ENCODE data around the gene SLA2.

Gene SLA2

DNA sequence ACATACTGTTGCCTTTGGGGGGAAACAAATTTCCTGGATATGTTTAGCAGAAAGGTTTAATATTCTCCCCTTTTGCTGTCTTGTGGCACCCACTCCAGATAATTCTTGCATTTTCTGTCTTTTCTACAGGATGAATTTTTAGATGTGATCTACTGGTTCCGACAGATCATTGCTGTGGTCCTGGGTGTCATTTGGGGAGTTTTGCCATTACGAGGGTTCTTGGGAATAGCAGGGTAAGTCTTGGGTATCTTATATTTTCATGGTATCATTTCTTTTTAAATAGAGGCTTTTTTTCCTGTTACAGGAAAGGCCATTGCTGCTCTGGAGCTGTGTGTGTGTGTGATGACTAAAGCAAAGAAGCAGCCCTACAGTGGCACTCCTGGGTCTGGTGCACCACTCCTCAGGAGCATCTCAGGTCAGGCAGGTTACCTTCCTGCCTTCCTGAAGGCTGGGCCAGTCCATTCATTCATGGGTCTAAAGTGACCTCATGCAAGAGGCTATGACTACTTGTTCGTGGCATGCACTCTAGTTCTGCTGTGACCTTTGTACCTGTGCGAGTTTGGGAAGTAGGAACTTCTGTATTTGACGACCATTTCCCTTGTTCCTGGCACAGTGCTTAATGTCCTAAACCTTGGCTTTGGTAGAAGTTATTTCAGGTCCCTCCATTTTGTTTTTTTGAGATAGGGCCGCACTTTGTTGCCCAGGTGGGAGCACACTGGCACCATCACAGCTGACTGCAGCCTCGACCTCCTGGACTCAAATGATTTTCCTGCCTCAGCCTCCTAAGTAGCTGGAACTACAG is 38.2 kb downstream of the SLA2 start:
- DNase-seq (ENCODE audit: low spot score) = no peak

DNA sequence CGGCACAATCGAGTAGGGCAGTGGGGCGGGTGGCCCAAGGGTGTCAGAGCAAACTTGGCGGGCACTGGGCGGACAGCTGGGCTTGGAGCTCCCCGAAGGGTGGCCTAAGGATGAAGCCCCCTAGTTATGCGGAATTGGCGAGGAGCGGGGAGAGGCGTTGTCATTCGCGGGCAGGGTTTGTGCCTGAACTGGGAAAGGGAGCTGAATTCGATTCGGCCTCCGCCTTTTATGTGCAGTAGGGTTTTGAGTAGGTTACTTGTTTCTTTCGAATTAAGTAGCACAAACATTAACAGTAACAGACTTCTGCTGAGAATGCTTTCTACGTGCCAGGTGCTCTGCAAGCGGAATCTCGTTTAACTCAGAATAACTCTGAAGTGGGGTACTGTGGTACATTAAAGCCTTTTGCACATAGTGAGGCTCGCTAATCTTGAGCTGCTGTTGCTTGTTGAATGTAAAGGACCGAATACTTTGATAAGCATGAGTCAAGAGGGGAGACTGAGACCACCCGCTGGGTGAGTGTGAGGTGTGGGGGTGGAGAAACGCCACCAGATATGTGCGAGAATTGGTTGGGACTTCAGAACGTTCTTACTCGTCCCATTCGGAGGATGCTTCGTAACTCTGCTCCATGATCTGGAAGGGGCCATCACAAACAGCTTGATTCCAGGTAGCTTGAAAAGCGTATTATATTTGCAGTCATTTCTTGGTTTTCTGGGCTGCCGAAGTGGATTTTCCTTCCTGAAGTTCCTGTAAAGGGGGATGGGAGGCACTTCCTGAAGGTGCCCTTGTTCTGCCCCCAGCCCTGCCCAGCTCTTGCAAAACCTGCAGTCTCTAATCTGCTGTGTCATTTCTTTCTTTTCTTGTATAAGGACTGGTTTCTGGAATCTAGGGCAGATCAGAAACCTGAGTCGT is 39.6 kb downstream of the SLA2 start:
- DNase-seq (ENCODE audit: low spot score) = peak; percentile 42

DNA sequence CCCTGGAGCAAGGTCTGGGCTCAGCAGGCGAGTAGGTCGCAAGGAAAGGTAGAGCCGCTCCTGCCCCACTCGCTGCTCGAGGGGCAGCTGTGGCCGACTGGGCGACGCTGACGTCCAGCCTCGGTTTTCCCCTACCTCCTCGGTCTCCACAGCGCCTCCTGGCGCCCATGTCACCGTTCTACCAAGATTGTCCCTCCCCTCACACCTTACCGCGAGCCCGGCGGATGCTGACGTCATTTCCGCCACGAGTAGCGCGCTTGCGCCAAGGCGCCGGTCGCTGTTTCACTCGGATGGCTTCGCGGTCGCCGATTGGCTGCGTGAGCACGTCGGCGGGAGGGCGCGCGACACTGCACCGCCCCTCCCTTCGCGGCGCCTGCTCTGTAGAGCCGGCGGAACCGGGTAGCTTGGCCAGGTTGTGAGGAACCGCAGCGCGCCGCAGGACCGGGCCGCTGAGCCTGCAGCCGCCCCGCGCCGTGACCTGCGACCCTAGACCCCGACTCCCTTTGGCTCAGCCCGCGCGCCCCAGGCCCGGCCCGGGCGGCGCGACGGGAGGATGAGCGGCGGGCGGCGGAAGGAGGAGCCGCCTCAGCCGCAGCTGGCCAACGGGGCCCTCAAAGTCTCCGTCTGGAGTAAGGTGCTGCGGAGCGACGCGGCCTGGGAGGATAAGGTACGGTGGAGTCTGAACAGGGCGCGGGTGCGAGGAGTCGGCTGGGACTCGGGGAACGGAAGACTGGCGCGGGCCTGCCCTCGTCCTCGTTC is 40.4 kb downstream of the SLA2 start, which contains the start of gene RAB5IF:
Gene RAB5IF (plus strand): TSS at position 381 of the 759 bp plus-strand sequence. CDS start 173 bp downstream, at position 554.
- peak; percentile 99 for DNase-seq (ENCODE audit: low spot score)

DNA sequence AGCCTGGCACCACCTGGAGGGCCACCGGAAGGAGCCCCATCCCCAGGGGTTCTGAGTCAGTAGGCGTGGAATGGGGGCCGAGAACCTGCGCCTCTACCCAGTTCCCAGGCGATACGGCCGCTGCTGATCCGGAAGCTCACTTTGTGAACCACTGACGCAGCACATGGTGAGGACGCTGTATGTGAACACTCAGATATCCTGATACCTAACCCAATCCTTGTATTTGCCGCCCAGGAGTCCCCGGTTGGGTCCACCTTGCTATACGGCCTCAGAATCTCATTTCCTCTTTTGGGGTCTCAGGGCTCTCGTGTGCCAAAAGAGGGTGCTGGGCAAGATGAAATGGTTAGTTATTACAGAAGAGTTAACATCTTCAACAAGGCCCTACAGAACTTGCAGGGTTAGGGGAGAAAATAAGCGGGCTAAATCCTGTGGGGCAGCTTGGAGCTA is 41.0 kb downstream of the SLA2 start:
- DNase-seq (ENCODE audit: low spot score) = peak; percentile 90

DNA sequence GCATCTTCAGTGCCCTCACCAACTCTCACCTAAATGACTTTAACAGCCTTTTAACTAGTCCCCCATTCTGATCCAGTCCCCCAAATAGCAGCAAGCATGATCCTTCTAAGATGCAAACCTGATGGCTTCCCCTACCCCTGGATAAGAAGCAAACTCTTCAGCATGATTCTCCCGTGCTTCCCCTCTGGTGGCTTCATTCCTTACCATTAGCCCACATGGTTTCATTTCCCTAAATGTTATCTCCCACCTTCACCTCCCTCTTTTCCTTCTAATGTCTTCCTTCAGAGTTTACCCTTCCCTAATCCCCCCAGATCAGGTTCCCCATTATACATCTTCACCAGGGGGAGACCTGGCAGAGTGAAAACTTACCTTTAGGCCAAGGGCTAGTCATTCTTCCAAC is 44.5 kb downstream of the SLA2 start:
- DNase-seq (ENCODE audit: low spot score) = no peak

DNA sequence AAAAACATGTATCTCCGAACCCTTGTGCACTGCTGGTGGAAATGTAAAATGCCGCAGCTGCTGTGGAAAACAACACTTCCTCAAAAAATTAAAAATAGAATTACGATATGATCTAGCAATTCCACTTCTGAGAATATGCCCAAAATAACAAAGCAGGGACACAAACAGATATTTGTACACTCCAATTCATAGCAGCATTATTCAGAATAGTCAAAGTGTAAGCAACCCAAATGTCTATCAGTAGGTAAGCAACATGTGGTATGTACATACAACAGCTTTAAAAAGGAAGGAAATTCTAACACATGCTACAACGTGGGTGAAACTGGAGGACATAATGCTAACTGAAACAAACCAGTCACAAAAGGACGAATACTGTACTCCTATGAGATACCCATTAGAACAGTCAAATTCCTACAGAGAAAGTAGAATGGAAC is 46.1 kb downstream of the SLA2 start:
- peak; percentile 57 for DNase-seq (ENCODE audit: low spot score)

DNA sequence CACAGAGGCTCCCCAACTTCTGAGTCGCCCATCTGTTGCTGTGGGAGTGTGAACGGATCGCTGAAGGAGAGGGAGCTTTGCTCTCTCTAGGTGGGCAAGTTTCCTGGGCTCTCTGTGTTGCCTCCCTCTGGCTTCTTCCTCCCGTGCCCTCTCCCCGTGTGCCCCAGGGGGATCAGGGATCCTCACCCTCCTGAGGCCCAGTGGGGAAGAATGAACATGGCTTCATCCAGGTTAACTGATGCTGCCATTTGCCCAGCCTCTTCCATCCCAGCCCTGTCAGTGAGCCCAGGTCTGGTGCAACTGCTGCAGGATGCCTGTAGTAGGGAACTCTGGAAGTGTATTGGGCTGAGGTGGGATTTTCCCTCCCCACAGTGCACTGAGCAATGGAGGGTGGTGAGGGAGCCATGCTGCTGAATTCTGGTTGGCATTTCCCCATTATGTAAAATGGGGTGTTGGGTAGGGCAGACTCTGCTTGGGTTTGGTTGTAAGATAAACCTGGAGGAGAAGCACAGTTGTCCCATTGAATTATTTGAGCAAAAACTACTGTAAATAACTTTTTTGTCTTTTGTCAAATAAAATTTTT is 52.6 kb downstream of the SLA2 start:
- no peak for DNase-seq (ENCODE audit: low spot score)

DNA sequence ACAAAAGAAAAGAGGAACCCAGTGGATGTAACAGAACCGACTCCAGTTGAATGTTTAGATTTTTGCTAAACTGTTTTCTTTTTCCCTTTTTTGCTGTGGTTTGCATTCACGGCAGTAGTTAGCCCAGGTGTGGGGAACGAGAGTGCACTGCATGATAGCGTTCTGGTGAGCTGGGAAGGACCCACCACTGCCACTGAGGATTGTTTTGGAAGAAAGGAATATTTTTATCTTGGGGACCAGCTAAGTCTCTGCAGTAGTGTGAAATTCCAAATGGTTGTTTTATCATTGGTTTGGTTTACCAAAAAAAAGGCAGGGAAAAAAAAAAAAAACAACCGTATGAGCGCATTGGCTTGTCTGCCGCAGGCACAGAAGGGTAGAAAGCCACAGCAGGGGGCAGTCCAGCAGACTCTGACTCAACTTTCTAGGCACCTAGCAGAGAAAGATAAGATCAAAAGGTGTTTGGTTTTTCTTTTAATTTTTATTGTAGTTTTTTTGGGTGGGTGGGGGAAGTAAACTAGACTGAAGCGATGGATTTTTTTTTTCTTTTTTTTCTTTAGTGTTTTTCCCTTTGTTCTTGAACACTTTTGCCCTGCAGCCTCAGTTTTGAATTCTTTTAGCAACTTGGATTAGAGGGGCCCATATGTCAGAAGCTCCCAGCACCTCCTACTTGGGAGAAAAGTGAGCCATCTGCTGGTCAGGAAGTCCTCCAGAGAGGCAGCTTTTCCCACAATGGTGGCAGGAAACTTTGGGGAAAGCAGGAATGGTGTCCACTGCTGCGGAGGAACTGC is 53.9 kb downstream of the SLA2 start:
- no peak for DNase-seq (ENCODE audit: low spot score)

DNA sequence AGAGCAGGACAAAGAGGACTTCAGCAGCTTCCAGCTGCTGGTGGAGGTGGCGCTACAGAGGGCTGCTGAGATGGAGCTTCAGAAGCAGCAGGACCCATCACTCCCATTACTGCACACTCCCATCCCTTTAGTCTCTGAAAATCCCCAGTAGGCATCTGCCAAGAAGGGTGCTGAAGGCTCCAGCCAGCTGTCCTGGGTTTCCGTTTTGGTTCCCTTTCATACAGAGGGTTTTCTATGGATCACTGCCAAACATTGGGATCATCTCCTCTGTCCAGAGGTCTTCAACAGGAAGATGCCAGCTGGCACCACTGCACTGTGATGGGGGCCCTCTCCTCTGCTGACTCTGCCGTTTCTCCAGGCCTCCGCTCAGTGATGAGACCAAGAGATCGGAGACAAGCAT is 54.7 kb downstream of the SLA2 start:
- no peak for DNase-seq (ENCODE audit: low spot score)

DNA sequence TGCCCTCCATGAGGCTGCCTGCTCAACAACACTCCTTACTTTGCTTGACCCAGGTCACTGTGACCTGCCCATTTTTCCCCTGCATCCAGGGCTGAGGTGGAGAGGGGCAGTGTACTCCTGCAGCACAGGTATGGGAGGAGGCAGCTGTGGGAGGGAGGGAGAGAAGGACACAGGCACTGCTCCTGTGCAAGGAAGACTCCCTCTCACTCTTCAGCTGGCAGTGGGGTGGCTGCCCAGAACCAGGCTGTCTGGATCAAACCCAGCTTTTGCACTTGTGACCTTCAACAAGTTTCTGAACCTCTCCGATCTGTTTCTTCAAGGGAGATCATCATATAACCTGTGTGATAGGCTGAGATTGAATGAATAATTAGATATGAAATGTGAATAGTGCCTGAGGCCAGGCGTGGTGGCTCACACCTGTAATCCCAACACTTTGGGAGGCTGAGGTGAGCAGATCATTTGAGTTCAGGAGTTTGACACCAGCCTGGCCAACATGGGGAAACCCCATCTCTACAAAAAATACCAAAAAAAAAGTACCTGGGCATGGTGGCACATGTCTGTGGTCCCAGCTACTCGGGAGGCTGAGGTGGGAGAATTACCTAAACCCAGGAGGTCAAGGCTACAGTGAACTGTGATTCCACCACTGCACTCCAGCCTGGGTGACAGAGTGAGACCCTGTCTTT is 58.5 kb downstream of the SLA2 start:
- DNase-seq (ENCODE audit: low spot score) = no peak

DNA sequence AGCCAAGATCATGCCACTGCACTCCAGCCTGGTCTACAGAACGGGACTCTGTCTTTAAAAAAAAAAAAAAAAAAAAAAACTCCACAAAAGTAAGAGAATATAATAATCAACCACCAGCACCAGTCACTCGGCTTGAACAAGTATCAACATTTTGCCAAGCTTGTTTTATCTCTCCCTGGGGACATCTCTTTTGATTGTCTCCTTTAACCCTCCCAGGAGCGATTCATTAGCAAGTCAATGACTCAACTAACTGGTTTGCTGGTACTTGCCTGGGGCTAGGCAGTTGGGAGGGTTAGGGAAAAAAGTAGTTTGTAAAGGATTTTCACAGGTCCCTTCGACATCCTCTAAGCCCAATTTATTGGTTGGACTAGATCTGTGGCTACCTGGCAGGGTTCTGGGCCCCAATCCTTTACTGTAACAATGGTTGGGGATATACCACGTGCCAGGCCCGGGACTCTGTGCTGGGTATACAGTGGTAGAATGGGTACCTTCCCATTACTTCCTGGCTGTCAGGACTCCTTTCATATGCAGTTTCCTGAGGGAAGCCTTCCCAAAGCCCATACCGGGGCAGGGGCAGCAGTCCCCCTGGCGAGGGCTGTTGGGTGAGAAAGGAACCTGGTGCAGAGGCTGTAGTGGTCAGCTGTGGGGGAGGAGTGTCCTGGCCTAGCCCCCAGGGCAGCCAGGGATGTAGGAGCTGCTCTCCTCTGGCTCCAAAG is 60.4 kb downstream of the SLA2 start:
- no peak for DNase-seq (ENCODE audit: low spot score)

DNA sequence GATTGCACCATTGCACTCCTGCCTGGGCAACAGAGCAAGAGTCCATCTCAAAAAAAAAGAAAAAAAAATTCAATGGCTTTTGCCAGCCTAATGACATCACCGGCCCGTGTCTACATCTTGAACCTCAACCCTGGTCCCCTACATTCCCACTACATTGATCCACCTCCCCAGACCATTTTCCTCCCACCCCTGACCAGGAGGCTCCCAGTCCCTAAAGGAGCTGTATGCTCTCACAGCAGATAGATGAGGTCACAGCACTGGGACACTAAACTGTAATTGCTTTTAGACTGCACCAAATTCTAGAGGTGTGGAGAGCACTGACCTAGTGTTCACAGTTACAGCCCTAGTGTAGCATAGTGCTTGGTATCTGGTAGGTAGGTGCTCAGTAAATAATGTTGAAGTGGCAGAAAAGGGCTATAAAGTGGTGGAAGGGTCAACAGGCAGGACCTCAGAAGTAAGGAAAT is 61.9 kb downstream of the SLA2 start:
- DNase-seq (ENCODE audit: low spot score) = no peak

DNA sequence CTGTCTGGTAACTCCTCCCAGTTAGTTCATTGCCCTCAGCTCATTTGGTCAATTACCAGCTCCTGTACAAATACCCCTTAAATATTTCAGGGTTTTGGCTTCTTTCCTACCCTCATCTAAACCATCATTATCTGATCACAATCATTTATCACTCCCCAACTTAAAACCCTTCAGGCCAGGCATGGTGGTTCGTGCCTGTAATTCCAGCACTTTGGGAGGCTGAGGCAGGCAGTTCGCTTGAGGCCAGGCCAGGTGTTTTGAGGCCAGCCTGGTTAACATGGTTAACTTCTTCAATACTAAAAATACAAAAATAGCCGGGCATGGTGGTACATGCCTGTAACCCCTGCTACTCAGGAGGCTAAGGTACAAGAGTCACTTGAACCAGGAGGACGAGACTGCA is 63.2 kb downstream of the SLA2 start:
- DNase-seq (ENCODE audit: low spot score) = no peak

DNA sequence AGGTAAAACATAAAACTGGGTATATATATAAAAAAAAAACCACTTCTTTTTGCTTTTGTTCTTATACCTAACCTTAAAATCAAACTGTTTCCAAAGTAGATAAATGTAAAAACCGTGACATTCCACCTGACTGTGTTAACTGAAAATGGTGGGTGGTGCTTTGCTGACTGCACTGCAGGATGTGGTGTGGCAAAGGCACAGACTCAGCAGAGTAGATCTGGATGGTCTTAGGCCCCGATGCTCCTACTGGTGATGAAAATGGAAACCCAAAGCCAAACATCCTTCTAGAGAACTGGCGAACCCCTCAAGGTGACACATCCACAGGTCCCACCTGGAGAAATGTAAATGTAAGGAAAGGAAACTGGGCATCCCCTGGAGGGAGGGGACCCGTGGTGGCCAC is 63.7 kb downstream of the SLA2 start:
- no peak for DNase-seq (ENCODE audit: low spot score)

DNA sequence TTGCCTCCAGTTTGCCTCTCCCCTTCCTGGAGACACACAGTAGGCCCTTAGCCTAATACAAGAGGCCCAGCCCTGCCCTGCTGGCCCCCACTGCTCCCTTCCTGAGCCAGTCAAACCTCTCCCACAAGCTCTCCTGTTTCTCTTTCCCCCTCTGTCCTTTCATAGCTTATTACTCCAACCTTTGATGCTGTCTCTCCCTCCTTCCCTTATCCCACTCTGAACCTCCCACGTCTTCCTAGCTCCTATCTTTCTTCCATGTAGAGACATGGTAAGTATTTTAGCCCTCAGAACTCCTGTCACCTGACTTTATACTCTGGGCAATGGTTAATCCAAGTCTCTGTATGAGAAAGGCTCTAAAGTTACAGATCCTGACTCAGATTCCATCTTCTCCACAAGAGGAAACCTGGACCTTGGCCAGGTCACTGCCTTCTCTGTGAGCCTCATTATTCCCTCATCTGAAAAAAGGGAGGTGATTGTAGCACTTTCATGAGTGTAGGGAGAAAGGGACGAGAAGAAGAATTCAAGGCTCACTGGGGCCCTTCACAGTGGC is 65.9 kb downstream of the SLA2 start:
- DNase-seq (ENCODE audit: low spot score) = no peak

DNA sequence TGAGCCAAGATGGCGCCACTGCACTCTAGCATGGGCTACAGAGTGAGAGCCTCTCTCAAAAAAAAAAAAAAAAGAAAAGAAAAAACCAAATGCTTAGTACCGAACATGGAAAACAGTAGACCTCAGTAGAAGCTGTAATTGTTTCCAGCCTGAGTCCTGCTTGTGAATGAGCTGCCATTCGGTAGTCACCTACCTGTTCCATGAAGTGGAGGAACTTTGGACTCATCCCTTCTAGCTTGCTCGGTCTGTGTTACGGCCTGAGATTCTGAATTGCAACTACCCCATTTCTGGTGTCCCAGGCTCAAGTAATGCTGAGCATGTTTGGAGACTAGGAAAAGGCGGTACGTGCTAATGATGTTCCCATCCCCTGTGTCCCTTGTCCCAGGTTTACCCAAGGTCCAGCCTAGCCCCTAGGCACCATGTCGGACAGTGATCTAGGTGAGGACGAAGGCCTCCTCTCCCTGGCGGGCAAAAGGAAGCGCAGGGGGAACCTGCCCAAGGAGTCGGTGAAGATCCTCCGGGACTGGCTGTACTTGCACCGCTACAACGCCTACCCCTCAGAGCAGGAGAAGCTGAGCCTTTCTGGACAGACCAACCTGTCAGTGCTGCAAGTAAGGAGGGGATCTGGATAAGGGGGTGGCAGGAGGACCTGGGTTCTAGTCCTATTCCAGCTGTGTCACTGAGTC is 67.5 kb downstream of the SLA2 start:
- no peak for DNase-seq (ENCODE audit: low spot score)

DNA sequence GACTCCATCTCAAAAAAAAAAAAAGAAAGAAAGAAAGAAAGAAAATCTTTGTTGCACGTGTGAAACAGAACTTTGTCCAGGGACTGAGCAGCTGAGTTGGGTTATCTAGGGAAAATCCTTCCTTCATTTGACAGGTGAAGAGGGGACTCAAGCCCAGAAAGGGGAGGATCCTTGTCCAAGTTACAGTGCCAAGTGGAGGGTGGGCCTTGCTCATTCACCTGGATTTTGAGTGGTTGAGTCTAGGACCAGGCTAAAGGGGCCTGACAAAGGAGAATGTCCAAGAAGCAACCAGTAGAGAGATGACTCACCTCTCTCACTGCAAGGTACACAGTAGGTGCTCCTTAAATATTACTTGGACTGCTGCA is 69.9 kb downstream of the SLA2 start:
- DNase-seq (ENCODE audit: low spot score) = no peak

DNA sequence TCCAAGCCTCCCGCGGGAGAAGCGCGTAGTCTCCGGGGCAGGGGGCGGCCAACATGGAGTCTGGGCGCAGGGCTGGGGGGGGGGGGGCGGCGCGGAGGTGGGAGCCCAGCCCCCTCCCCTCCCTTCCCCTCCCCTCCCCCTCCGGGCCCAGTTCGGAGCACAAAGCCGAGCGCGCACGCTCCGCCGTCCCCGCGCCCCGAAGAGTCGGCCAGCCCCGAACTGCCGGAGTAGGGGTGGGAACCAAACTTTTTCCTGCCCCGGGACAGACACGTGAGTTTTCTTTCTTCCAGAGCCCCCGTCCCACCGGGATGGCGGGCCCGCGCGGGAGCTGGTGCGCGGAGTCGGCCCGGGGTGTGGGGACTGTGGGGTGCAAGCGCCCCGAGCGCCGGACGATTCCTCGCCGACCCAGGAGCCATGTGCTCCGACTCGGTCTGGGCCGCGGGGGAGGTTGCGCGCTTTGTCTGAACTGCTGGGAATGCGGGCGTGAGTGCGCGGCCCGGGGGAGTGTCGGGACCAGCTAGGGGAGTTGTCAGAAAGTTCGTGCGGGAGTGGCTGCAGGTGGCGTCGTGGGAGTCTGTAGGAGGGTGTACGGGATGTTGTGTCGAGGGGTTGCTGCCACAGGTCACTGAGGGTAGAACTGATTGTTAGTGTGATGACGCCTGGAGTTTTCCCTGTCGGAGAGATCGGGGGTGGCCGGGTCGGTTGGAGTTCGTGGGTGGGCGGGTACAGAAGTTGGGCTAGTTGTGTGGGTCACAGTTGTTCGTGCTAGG is 71.4 kb downstream of the SLA2 start:
- peak; percentile 46 for DNase-seq (ENCODE audit: low spot score)
